Measurements from ENCODE around the gene KLHL13. TPM values are rescaled to one million over a fixed set of nuclear protein-coding genes. Genes with fewer than 3 reads are reported as not detected.

Gene KLHL13
- polyA plus RNA-seq, 1 donor (not counting 4 experiments of a cell fraction or from before 2014, with no cell fraction given) = 4.9 TPM

GRCh38 chrX:118156953-118157608, 40.5 kb upstream of the KLHL13 start:
- H3K36me3 ChIP-seq (ENCODE audit: control insufficient read depth in 2 of 2, extremely low read depth in 1 of 2, insufficient read depth in 2 of 2, low read length in 2 of 2) = no peaks in the 10 kb centered on the region
- dilution Hi-C loops (cut with MboI; ENCODE audit: extremely low pct_ligation_motif_present, low sequenced_read_pairs) = no loop called here
- H3K9me1 ChIP-seq (ENCODE audit: control insufficient read depth, extremely low read depth, insufficient read depth, low read length) = no peaks in the 10 kb centered on the region
- H2AFZ ChIP-seq (ENCODE audit: control insufficient read depth, low read length) = no peak overlapping the region
- no peak overlapping the region for H3K27ac ChIP-seq (ENCODE audit: control insufficient read depth, insufficient read depth, low read length)
- H3K9me3 ChIP-seq (ENCODE audit: control insufficient read depth, low read depth, low read length) = no peaks in the 10 kb centered on the region
- TF ChIP-seq EZH2 (IDR thresholded peaks at IDR 0.05; ENCODE audit: low read length) (no peak), CTCF (optimal IDR thresholded peaks at IDR 0.05 in 1 of 3, IDR thresholded peaks at IDR 0.05 in 1 of 3, conservative IDR thresholded peaks at IDR 0.05 in 1 of 3; ENCODE audit: extremely low read depth in 1 of 3, insufficient read depth in 2 of 3, low read length in 3 of 3) (no peak)
- no peak overlapping the region for H3K9ac ChIP-seq (ENCODE audit: control insufficient read depth, extremely low read depth, insufficient read depth, low read length)
- DNase-seq (ENCODE audit: low read depth, low spot score) = no peak
- H3K4me2 ChIP-seq (ENCODE audit: control insufficient read depth, extremely low read depth, insufficient read depth, low read depth, low read length) = no peak overlapping the region
- no peaks in the 10 kb centered on the region for H3K4me1 ChIP-seq (ENCODE audit: control insufficient read depth, extremely low read depth, insufficient read depth, low read length)
- no peaks in the 10 kb centered on the region for H4K20me1 ChIP-seq (ENCODE audit: control insufficient read depth, extremely low read depth, insufficient read depth, low read length)
- FAIRE-seq = no peak
- H3K4me3 ChIP-seq (ENCODE audit: control insufficient read depth in 2 of 3, extremely low read depth in 1 of 3, insufficient read depth in 2 of 3, low read depth in 1 of 3, low read length in 3 of 3) = no peak overlapping the region
- H3K79me2 ChIP-seq (ENCODE audit: control insufficient read depth, insufficient read depth, low read length) = no peaks in the 10 kb centered on the region
- no peaks in the 10 kb centered on the region for H3K27me3 ChIP-seq (ENCODE audit: control insufficient read depth, extremely low read depth, insufficient read depth, low read length)

- dilution Hi-C loops (cut with MboI; ENCODE audit: extremely low pct_ligation_motif_present, low sequenced_read_pairs) = no loop called here
- TF ChIP-seq CTCF (optimal IDR thresholded peaks at IDR 0.05 in 1 of 3, IDR thresholded peaks at IDR 0.05 in 1 of 3, conservative IDR thresholded peaks at IDR 0.05 in 1 of 3; ENCODE audit: extremely low read depth in 1 of 3, insufficient read depth in 2 of 3, low read length in 3 of 3) (no peak), EZH2 (IDR thresholded peaks at IDR 0.05; ENCODE audit: low read length) (no peak)
- Histone ChIP-seq H3K27ac (ENCODE audit: control insufficient read depth, insufficient read depth, low read length) (no peak overlapping the region), H4K20me1 (ENCODE audit: control insufficient read depth, extremely low read depth, insufficient read depth, low read length) (no peaks in the 10 kb centered on the region), H3K9me3 (ENCODE audit: control insufficient read depth, low read depth, low read length) (no peaks in the 10 kb centered on the region), H2AFZ (ENCODE audit: control insufficient read depth, low read length) (no peak overlapping the region), H3K4me3 (ENCODE audit: control insufficient read depth in 2 of 3, extremely low read depth in 1 of 3, insufficient read depth in 2 of 3, low read depth in 1 of 3, low read length in 3 of 3) (no peak overlapping the region), H3K4me1 (ENCODE audit: control insufficient read depth, extremely low read depth, insufficient read depth, low read length) (no peaks in the 10 kb centered on the region), H3K27me3 (ENCODE audit: control insufficient read depth, extremely low read depth, insufficient read depth, low read length) (no peaks in the 10 kb centered on the region), H3K4me2 (ENCODE audit: control insufficient read depth, extremely low read depth, insufficient read depth, low read depth, low read length) (no peak overlapping the region), H3K9ac (ENCODE audit: control insufficient read depth, extremely low read depth, insufficient read depth, low read length) (no peak overlapping the region), H3K36me3 (ENCODE audit: control insufficient read depth in 2 of 2, extremely low read depth in 1 of 2, insufficient read depth in 2 of 2, low read length in 2 of 2) (no peaks in the 10 kb centered on the region), H3K9me1 (ENCODE audit: control insufficient read depth, extremely low read depth, insufficient read depth, low read length) (no peaks in the 10 kb centered on the region), H3K79me2 (ENCODE audit: control insufficient read depth, insufficient read depth, low read length) (no peaks in the 10 kb centered on the region)
- no peak for FAIRE-seq
- DNase-seq (ENCODE audit: low read depth, low spot score) = no peak
Measured at GRCh38 chrX:118156254-118156952, 39.8 kb upstream of the KLHL13 start.
